Left ventricle myocardium inferior (tissue), 1 donor: ENCODE data around the gene TTLL10. TPM values are rescaled to one million over a fixed set of nuclear protein-coding genes. Genes with fewer than 3 reads are reported as not detected.
"Not testable (repeated sequence)": the region's sequence is repeated elsewhere in the genome, so short reads cannot be mapped to it uniquely, and the experiment has no call there.

Experiments used
- DNase-seq: peaks from one replicate; pipeline ENCODE4 v3.0.0-alpha.2; 2020
- H3K27ac ChIP-seq: fragments of 200-600 bp; replicated peaks from 2 replicates; pipeline ENCODE4 v1.8.0; 2021
- H3K27me3 ChIP-seq: fragments of 200-600 bp; 2 replicates; pipeline ENCODE4 v1.8.0; 2021; ENCODE audit warnings: low read depth
- H3K36me3 ChIP-seq: fragments of 200-600 bp; 2 replicates; pipeline ENCODE4 v1.8.0; 2021
- H3K4me1 ChIP-seq: fragments of 200-600 bp; 2 replicates; pipeline ENCODE4 v1.8.0; 2021
- H3K4me3 ChIP-seq: fragments of 200-600 bp; 2 replicates; pipeline ENCODE4 v1.8.0; 2021; ENCODE audit warnings: mild to moderate bottlenecking, moderate library complexity
- H3K9me3 ChIP-seq: fragments of 200-600 bp; replicated peaks from 2 replicates; pipeline ENCODE4 v1.8.0; 2021
- CTCF ChIP-seq: fragments of 200-600 bp; IDR thresholded peaks from 2 replicates; pipeline ENCODE4 v1.8.0; 2021; ENCODE audit warnings: antibody characterized with exemption, mild to moderate bottlenecking, borderline replicate concordance
- intact Hi-C: fragments of 100-400 bp; cut with micrococcal nuclease; formaldehyde crosslinking; loops from one replicate; pipeline ENCODE4 v1.11.0; 2022
- total RNA-seq: library from RNA; stranded (reverse); fragmentation: NEBNext Ultra II Directional; extraction: Animal tissue kit (Norgen Biotek cat#: 25700); gene quantifications from one replicate; pipeline ENCODE4 v1.2.1, GENCODE V29; 2021
- donor health status: DM: no; HTN: yes; CAD: no; lungs with severe emphysema.

The TTLL10 gene
- total RNA-seq, 1 donor from 2014 or later = not detected

GRCh38 chr1:1173061-1173792, 453 bp upstream of the TTLL10 start:
- H3K4me3 ChIP-seq = no peak overlapping the region
- no peak for TF ChIP-seq CTCF
- peaks cover 7% of the 10 kb centered on the region for H3K4me1 ChIP-seq
- intact Hi-C loops = no loop called here
- H3K27ac ChIP-seq = no peak overlapping the region
- peaks cover 4% of the 10 kb centered on the region for H3K9me3 ChIP-seq
- DNase-seq = peak; percentile 11
- H3K27me3 ChIP-seq = peaks cover 100% of the 10 kb centered on the region
- no peaks in the 10 kb centered on the region for H3K36me3 ChIP-seq

- Histone ChIP-seq H3K27ac (no peak overlapping the region), H3K9me3 (peaks cover 4% of the 10 kb centered on the region), H3K4me1 (peaks cover 7% of the 10 kb centered on the region), H3K4me3 (no peak overlapping the region), H3K36me3 (no peaks in the 10 kb centered on the region), H3K27me3 (peaks cover 100% of the 10 kb centered on the region)
- TF ChIP-seq CTCF = no peak
- intact Hi-C loops = no loop called here
- DNase-seq = no peak
Measured at GRCh38 chr1:1175221-1176062, 1.8 kb downstream of the TTLL10 start.

GRCh38 chr1:1176063-1176761, 2.5 kb downstream of the TTLL10 start:
- H3K27ac ChIP-seq, H3K4me3 ChIP-seq, H3K9me3 ChIP-seq, intact Hi-C loops, DNase-seq, H3K36me3 ChIP-seq, H3K4me1 ChIP-seq: not testable (repeated sequence)
- peaks cover 100% of the 10 kb centered on the region for H3K27me3 ChIP-seq

- Histone ChIP-seq H3K4me3 (no peak overlapping the region), H3K9me3 (peaks cover 4% of the 10 kb centered on the region), H3K4me1 (peaks cover 7% of the 10 kb centered on the region), H3K27ac (no peak overlapping the region), H3K27me3 (peaks cover 99% of the 10 kb centered on the region), H3K36me3 (no peaks in the 10 kb centered on the region)
- no peak for DNase-seq
- TF ChIP-seq CTCF = no peak
- intact Hi-C loops = no loop called here
Measured at GRCh38 chr1:1176931-1177330, 3.3 kb downstream of the TTLL10 start.

GRCh38 chr1:1177452-1178206, 3.9 kb downstream of the TTLL10 start:
- Histone ChIP-seq H3K4me1 (peaks cover 13% of the 10 kb centered on the region), H3K27ac (no peak overlapping the region), H3K36me3 (no peaks in the 10 kb centered on the region), H3K4me3 (no peak overlapping the region), H3K27me3 (peaks cover 99% of the 10 kb centered on the region), H3K9me3 (peaks cover 4% of the 10 kb centered on the region)
- no peak for DNase-seq
- intact Hi-C loops = no loop called here
- TF ChIP-seq CTCF = no peak
